DOHH2 (cell line): ENCODE data around the gene CAB39.

Experiments used
- CTCF ChIP-seq: fragments of 200-600 bp; sonication (generic); IDR thresholded peaks from one replicate; pipeline ENCODE4 v1.5.1; 2014; ENCODE audit warnings: antibody characterized with exemption, mild to moderate bottlenecking, low read depth, low read length; ENCODE audit not compliant: poor library complexity, severe bottlenecking
- EZH2phosphoT487 ChIP-seq: fragments of 200-600 bp; sonication (generic); IDR thresholded peaks from 2 replicates; pipeline ENCODE4 v1.6.1; 2017; ENCODE audit warnings: borderline replicate concordance, mild to moderate bottlenecking, antibody characterized with exemption, low read length, moderate library complexity, mixed read lengths

DNA sequence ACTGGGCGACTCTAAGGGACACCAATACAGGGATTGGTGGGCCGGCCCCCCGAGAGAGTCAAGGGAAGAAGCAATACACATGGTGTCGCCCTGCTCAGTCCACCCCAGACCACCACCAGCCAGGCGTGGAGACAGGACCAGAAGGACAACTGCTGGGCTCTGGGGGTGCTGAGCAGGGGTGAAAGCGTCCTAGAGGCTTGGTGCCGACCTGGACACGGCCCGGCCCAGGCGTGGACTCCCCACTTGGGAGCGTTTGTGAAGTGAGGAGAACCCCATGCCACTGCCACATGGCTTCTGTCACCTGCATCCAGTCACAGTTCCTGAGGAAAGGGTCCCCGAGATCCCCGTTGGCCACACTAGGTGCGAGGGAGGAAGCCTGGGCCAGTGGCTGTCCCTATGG lies 116.7 kb downstream of the CAB39 start:
- no peak for TF ChIP-seq CTCF
- no peak for TF ChIP-seq EZH2phosphoT487
